HCT116 (cell line): ENCODE results near the gene CDH4. TPM values are rescaled to one million over a fixed set of nuclear protein-coding genes. Genes with fewer than 3 reads are reported as not detected.

ENCODE experiments used
- ATAC-seq: fragments of 200-7000 bp; cut with Tn5 transposase; 2 replicates; pipeline ENCODE4 v1.9.1; 2020; ENCODE audit warnings: mild to moderate bottlenecking, moderate library complexity
- BruUV-seq: library from RNA; stranded (reverse); fragments of 400-500 nt; replicated peaks from 2 replicates; lab custom pipeline; 2021; lab: Mats Ljungman, UMichigan
- CTCF ChIA-PET: fragments of 300-600 bp; sonication (Branson Sonifier 250); formaldehyde crosslinking; loops from one replicate; lab custom pipeline; 2021; ENCODE audit warnings: antibody characterized with exemption; lab: Charles Lee
- POLR2A ChIA-PET: fragments of 300-600, 350-600 bp; sonication (Branson Sonifier 250); formaldehyde crosslinking; loops from one replicate; lab custom pipeline; 2021; ENCODE audit warnings: antibody characterized with exemption; lab: Charles Lee
- RAD21 ChIA-PET, 2 experiments: fragments of 300-600 bp; sonication (Branson Sonifier 250); formaldehyde crosslinking; loops; one replicate each; lab custom pipeline; 2023; ENCODE audit warnings: low total read pairs in 2 of 2; ENCODE audit not compliant: uncharacterized antibody in 2 of 2, unreplicated experiment in 2 of 2, low non-redundant PET in 1 of 2; lab: Charles Lee
- DNase-seq: peaks from one replicate; pipeline ENCODE4 v3.0.0-alpha.2; 2010; ENCODE audit warnings: low read depth, low spot score
- H2AFZ ChIP-seq: fragments of 200-600 bp; shearing (Covaris generic), sonication (generic); 2 replicates; pipeline ENCODE4 v1.6.1; 2017; ENCODE audit warnings: low read depth, mixed run types, mixed read lengths, antibody characterized with exemption, low read length; ENCODE audit not compliant: poor library complexity, severe bottlenecking
- H3K27ac ChIP-seq: 2 replicates; pipeline ENCODE4 v1.5.1; 2012; ENCODE audit warnings: low read depth, low read length
- H3K27me3 ChIP-seq: fragments of 200-600 bp; sonication (generic); 2 replicates; pipeline ENCODE4 v1.6.1; 2016; ENCODE audit warnings: mixed run types, low read length, mixed read lengths; ENCODE audit not compliant: insufficient read depth
- H3K36me3 ChIP-seq, 2 experiments: fragments of 200-500 bp in 1 of 2; fragments of 200-600 bp in 1 of 2; sonication (Bioruptor generic) in 1 of 2; sonication (generic) in 1 of 2; 2 replicates each; pipeline versions ENCODE4 v1.5.1 to v1.6.1; 2014 to 2016; ENCODE audit warnings: low read length in 2 of 2, inconsistent platforms in 1 of 2, mixed read lengths in 1 of 2, mixed run types in 1 of 2; ENCODE audit not compliant: insufficient read depth in 2 of 2, control insufficient read depth in 1 of 2
- H3K4me1 ChIP-seq, 2 experiments: fragments of 200-600 bp in 1 of 2; sonication (generic) in 1 of 2; 2 replicates each; pipeline versions ENCODE4 v1.5.1 to v1.6.1; 2012 to 2017; ENCODE audit warnings: low read length in 2 of 2, inconsistent platforms in 1 of 2, mild to moderate bottlenecking in 1 of 2, mixed read lengths in 1 of 2, mixed run types in 1 of 2, moderate library complexity in 1 of 2; ENCODE audit not compliant: insufficient read depth in 2 of 2, control insufficient read depth in 1 of 2
- H3K4me2 ChIP-seq: fragments of 200-600 bp; sonication (generic); 2 replicates; pipeline ENCODE4 v1.6.1; 2017; ENCODE audit warnings: mixed run types, low read length, mixed read lengths
- H3K4me3 ChIP-seq, 2 experiments: fragments of 200-600 bp in 1 of 2; sonication (generic) in 1 of 2; replicated peaks in 1 of 2; 2 replicates each; pipeline ENCODE4 v1.5.1; 2011 to 2016; ENCODE audit warnings: low read length in 2 of 2, control low read depth in 1 of 2, low read depth in 1 of 2, mild to moderate bottlenecking in 1 of 2, mixed read lengths in 1 of 2, mixed run types in 1 of 2
- H3K79me2 ChIP-seq: fragments of 200-600 bp; sonication (generic); 2 replicates; pipeline ENCODE4 v1.6.1; 2017; ENCODE audit warnings: mild to moderate bottlenecking, mixed run types, low read length, moderate library complexity, mixed read lengths; ENCODE audit not compliant: insufficient read depth
- H3K9ac ChIP-seq: fragments of 200-600 bp; sonication (generic); 2 replicates; pipeline ENCODE4 v1.6.1; 2016; ENCODE audit warnings: low read length, mixed read lengths
- H3K9me2 ChIP-seq: fragments of 200-600 bp; sonication (generic), shearing (Covaris generic); 2 replicates; pipeline ENCODE4 v1.6.1; 2017; ENCODE audit warnings: mixed run types, mild to moderate bottlenecking, moderate library complexity; ENCODE audit not compliant: insufficient read depth
- H3K9me3 ChIP-seq, 2 experiments: fragments of 200-500 bp in 1 of 2; fragments of 200-600 bp in 1 of 2; sonication (Bioruptor generic) in 1 of 2; sonication (generic) in 1 of 2; 2 replicates each; pipeline ENCODE4 v1.6.1; 2014 to 2017; ENCODE audit warnings: low read length in 2 of 2, mixed read lengths in 2 of 2, inconsistent platforms in 1 of 2, low read depth in 1 of 2, mild to moderate bottlenecking in 1 of 2, mixed run types in 1 of 2, moderate library complexity in 1 of 2; ENCODE audit not compliant: control insufficient read depth in 1 of 2, insufficient read depth in 1 of 2
- H4K20me1 ChIP-seq: fragments of 200-600 bp; sonication (generic), shearing (Covaris generic); 2 replicates; pipeline ENCODE4 v1.6.1; 2017; ENCODE audit warnings: mixed run types, mild to moderate bottlenecking, moderate library complexity; ENCODE audit not compliant: insufficient read depth
- CBX3 ChIP-seq: IDR thresholded peaks from 2 replicates; pipeline ENCODE4 v1.6.1; 2012; ENCODE audit warnings: low read depth
- CEBPB ChIP-seq: IDR thresholded peaks from 2 replicates; pipeline ENCODE4 v1.6.1; 2012; ENCODE audit warnings: low read depth
- CTCF ChIP-seq, 3 experiments: fragments of 200-600 bp in 1 of 3; sonication (generic) in 1 of 3; IDR thresholded peaks in 2 of 3; conservative IDR thresholded peaks in 1 of 3; 2 replicates each; pipeline ENCODE4 v1.5.1; 2012 to 2017; ENCODE audit warnings: low read depth in 2 of 3, low read length in 2 of 3, antibody characterized with exemption in 1 of 3, borderline replicate concordance in 1 of 3, control low read depth in 1 of 3, mild to moderate bottlenecking in 1 of 3, mixed read lengths in 1 of 3, mixed run types in 1 of 3, moderate library complexity in 1 of 3; ENCODE audit not compliant: insufficient read depth in 1 of 3
- EGR1 ChIP-seq: IDR thresholded peaks from 2 replicates; pipeline ENCODE4 v1.6.1; 2012; ENCODE audit warnings: low read depth
- ELF1 ChIP-seq: IDR thresholded peaks from 2 replicates; pipeline ENCODE4 v1.6.1; 2012; ENCODE audit warnings: low read depth, borderline replicate concordance
- EZH2 ChIP-seq: fragments of 200-600 bp; sonication (generic); IDR thresholded peaks from 2 replicates; pipeline ENCODE4 v1.6.1; 2017; ENCODE audit warnings: antibody characterized with exemption, mixed run types
- FOSL1 ChIP-seq: IDR thresholded peaks from 2 replicates; pipeline ENCODE4 v1.6.1; 2012; ENCODE audit warnings: low read depth
- JUND ChIP-seq: IDR thresholded peaks from 2 replicates; pipeline ENCODE4 v1.6.1; 2012
- POLR2A ChIP-seq: IDR thresholded peaks from 2 replicates; pipeline ENCODE4 v1.7.0; 2011; ENCODE audit warnings: borderline replicate concordance; ENCODE audit not compliant: insufficient read depth, insufficient read length; ENCODE audit errors: extremely low read depth
- POLR2AphosphoS5 ChIP-seq: IDR thresholded peaks from 2 replicates; pipeline ENCODE4 v1.6.1; 2011; ENCODE audit warnings: mild to moderate bottlenecking, low read depth, low read length, moderate library complexity
- SIN3A ChIP-seq: IDR thresholded peaks from 2 replicates; pipeline ENCODE4 v1.6.1; 2012; ENCODE audit warnings: low read depth
- SRF ChIP-seq: IDR thresholded peaks from 2 replicates; pipeline ENCODE4 v1.6.1; 2012; ENCODE audit warnings: low read depth
- TCF7L2 ChIP-seq: IDR thresholded peaks from 2 replicates; pipeline ENCODE4 v1.7.0; 2011; ENCODE audit warnings: borderline replicate concordance, inconsistent platforms; ENCODE audit not compliant: insufficient read depth, insufficient read length; ENCODE audit errors: extremely low read depth
- YY1 ChIP-seq: IDR thresholded peaks from 2 replicates; pipeline ENCODE4 v1.6.1; 2011; ENCODE audit warnings: low read length, low read depth, moderate library complexity, mild to moderate bottlenecking; ENCODE audit not compliant: insufficient replicate concordance; ENCODE audit errors: extremely low read depth
- ZBTB33 ChIP-seq: IDR thresholded peaks from 2 replicates; pipeline ENCODE4 v1.6.1; 2011; ENCODE audit warnings: mild to moderate bottlenecking, low read length, moderate library complexity; ENCODE audit not compliant: insufficient replicate concordance; ENCODE audit errors: extremely low read depth
- intact Hi-C: fragments of 100-400 bp; cut with micrococcal nuclease; formaldehyde crosslinking; loops from 2 replicates; pipeline ENCODE4 v1.10.0; 2022
- total RNA-seq: library from RNA; stranded (reverse); gene quantifications from one replicate; pipeline ENCODE4 v1.2.1, GENCODE V29; 2021; ENCODE audit not compliant: unreplicated experiment

The CDH4 gene
- total RNA-seq, 1 experiment from 2014 or later = not detected

DNA sequence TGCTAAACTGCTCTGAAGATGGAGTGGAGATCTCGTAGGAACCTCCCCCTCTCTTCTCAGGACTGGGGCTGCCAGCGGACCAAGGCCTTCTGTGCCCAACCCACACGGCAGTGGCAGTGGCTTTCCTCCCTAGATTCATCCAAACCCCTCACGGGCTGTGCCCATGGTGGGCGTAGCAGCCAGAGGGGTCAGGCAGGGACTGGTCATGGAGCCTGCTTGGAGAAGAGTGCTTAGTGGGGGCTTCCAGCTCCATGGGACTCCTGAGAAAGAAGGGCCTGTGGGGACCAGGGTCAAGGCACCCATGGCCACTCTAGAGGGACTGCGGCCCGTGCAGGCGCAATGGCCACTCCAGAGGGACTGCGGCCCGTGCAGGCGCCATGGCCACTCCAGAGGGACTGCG is 727.0 kb downstream of the CDH4 start:
- Histone ChIP-seq H3K9ac (no peak overlapping the region), H4K20me1 (no peaks in the 10 kb centered on the region), H3K27ac (no peak overlapping the region), H3K4me2 (no peak overlapping the region), H3K36me3 (peaks cover 4 to 5% of the 10 kb centered on the region in 2 experiments; a peak in 3 of 4 replicates), H3K4me3 (no peak overlapping the region), H3K9me3 (no peaks in the 10 kb centered on the region), H3K9me2 (no peaks in the 10 kb centered on the region), H3K27me3 (no peaks in the 10 kb centered on the region), H2AFZ (no peak overlapping the region), H3K4me1 (no peaks in the 10 kb centered on the region), H3K79me2 (peaks cover 3% of the 10 kb centered on the region)
- ChIA-PET RAD21 (no interaction called here), POLR2A (no interaction called here), CTCF (no interaction called here)
- no peak for DNase-seq
- no peak for TF ChIP-seq SIN3A
- TF ChIP-seq ELF1 = no peak
- TF ChIP-seq CBX3 = no peak
- TF ChIP-seq EGR1 = no peak
- no peak for TF ChIP-seq JUND
- no TSS peak for BruUV-seq
- ATAC-seq = no peak
- intact Hi-C loops = no loop called here

GRCh38 chr20:61979701-61980635 is 727.9 kb downstream of the CDH4 start:
- Histone ChIP-seq H3K4me3 (no peak overlapping the region), H3K9ac (no peak overlapping the region), H3K36me3 (peaks cover 0 to 4% of the 10 kb centered on the region in 2 experiments; a peak in 2 of 4 replicates), H3K4me1 (no peaks in the 10 kb centered on the region), H3K27me3 (no peaks in the 10 kb centered on the region), H3K27ac (no peak overlapping the region)
- no peak for TF ChIP-seq ZBTB33
- no peak for TF ChIP-seq POLR2A
- no peak for TF ChIP-seq YY1
- no peak for TF ChIP-seq CBX3
- no peak for TF ChIP-seq TCF7L2
- TF ChIP-seq EZH2 = no peak
- no peak for TF ChIP-seq SRF
- no peak for TF ChIP-seq CTCF (IDR thresholded peaks at IDR 0.05 in 2 of 3, conservative IDR thresholded peaks at IDR 0.05 in 1 of 3; ENCODE audit: borderline replicate concordance in 1 of 3, insufficient read depth in 1 of 3, low read depth in 2 of 3, low read length in 2 of 3)
- TF ChIP-seq FOSL1 = no peak
- TF ChIP-seq POLR2AphosphoS5 = no peak
- no peak for TF ChIP-seq ELF1
- no peak for TF ChIP-seq JUND
- TF ChIP-seq CEBPB = no peak
- TF ChIP-seq, all 23 proteins: peak for 0
- Histone ChIP-seq H3K79me2 (peaks cover 3% of the 10 kb centered on the region), H2AFZ (no peak overlapping the region), H3K9me2 (no peaks in the 10 kb centered on the region), H3K9me3 (no peaks in the 10 kb centered on the region), H3K4me2 (no peak overlapping the region), H4K20me1 (no peaks in the 10 kb centered on the region)
- CTCF ChIA-PET = no interaction called here
- intact Hi-C loops = no loop called here
- ATAC-seq (no peak), DNase-seq (no peak)
- no TSS peak for BruUV-seq
- POLR2A ChIA-PET = no interaction called here
- RAD21 ChIA-PET = no interaction called here
